Trophoblast cell (in vitro differentiated cells and primary cell): ENCODE measurements around the gene PPIL1.

Experiments
- DNase-seq, 2 donors: peaks; one replicate each; pipeline ENCODE4 v3.0.0-alpha.2; 2016
- H2AFZ ChIP-seq: 2 replicates; pipeline ENCODE4 v1.6.1; 2013; ENCODE audit warnings: low read length, moderate library complexity, mild to moderate bottlenecking; ENCODE audit not compliant: insufficient read depth, poor library complexity
- H2AK5ac ChIP-seq: 2 replicates; pipeline ENCODE4 v1.6.1; 2013; ENCODE audit warnings: mild to moderate bottlenecking, low read length
- H2BK120ac ChIP-seq: 2 replicates; pipeline ENCODE4 v1.6.1; 2013; ENCODE audit warnings: low read length, mild to moderate bottlenecking, moderate library complexity; ENCODE audit not compliant: insufficient read depth, poor library complexity
- H2BK12ac ChIP-seq: 2 replicates; pipeline ENCODE4 v1.6.1; 2013; ENCODE audit warnings: mild to moderate bottlenecking, low read length, moderate library complexity
- H2BK5ac ChIP-seq: 2 replicates; pipeline ENCODE4 v1.6.1; 2013; ENCODE audit warnings: low read length, low read depth, moderate library complexity, mild to moderate bottlenecking; ENCODE audit not compliant: poor library complexity
- H3K14ac ChIP-seq: 2 replicates; pipeline ENCODE4 v1.6.1; 2013; ENCODE audit warnings: mild to moderate bottlenecking, low read length
- H3K18ac ChIP-seq: 2 replicates; pipeline ENCODE4 v1.6.1; 2013; ENCODE audit warnings: mild to moderate bottlenecking, low read length
- H3K23ac ChIP-seq: 2 replicates; pipeline ENCODE4 v1.6.1; 2013; ENCODE audit warnings: low read length
- H3K27ac ChIP-seq: 2 replicates; pipeline ENCODE4 v1.5.1; 2013; ENCODE audit warnings: low read depth, mild to moderate bottlenecking, inconsistent platforms, low read length, moderate library complexity
- H3K27me3 ChIP-seq: 2 replicates; pipeline ENCODE4 v1.6.1; 2013; ENCODE audit warnings: inconsistent platforms, mild to moderate bottlenecking, low read length, moderate library complexity; ENCODE audit not compliant: insufficient read depth
- H3K36me3 ChIP-seq, 2 experiments: 1 replicate in 1 of 2; 2 replicates in 1 of 2; pipeline ENCODE4 v1.6.1; 2013; ENCODE audit warnings: low read length in 2 of 2, mild to moderate bottlenecking in 2 of 2, moderate library complexity in 1 of 2; ENCODE audit not compliant: insufficient read depth in 2 of 2, control insufficient read depth in 1 of 2
- H3K4ac ChIP-seq: 2 replicates; pipeline ENCODE4 v1.6.1; 2013; ENCODE audit warnings: low read depth, mild to moderate bottlenecking, low read length, moderate library complexity
- H3K4me1 ChIP-seq, 2 experiments: 1 replicate in 1 of 2; 2 replicates in 1 of 2; pipeline ENCODE4 v1.6.1; 2013; ENCODE audit warnings: low read length in 2 of 2, mild to moderate bottlenecking in 2 of 2, moderate library complexity in 1 of 2; ENCODE audit not compliant: insufficient read depth in 2 of 2, control insufficient read depth in 1 of 2
- H3K4me2 ChIP-seq: 2 replicates; pipeline ENCODE4 v1.6.1; 2013; ENCODE audit warnings: inconsistent platforms, mild to moderate bottlenecking, low read length, moderate library complexity
- H3K4me3 ChIP-seq: 2 replicates; pipeline ENCODE4 v1.5.1; 2013; ENCODE audit warnings: mild to moderate bottlenecking, low read depth, low read length, inconsistent platforms
- H3K79me1 ChIP-seq: one replicate; pipeline ENCODE4 v1.6.1; 2013; ENCODE audit warnings: low read length
- H3K79me2 ChIP-seq: 2 replicates; pipeline ENCODE4 v1.6.1; 2013; ENCODE audit warnings: low read length, mild to moderate bottlenecking; ENCODE audit not compliant: control insufficient read depth, insufficient read depth, poor library complexity
- H3K9ac ChIP-seq: 2 replicates; pipeline ENCODE4 v1.6.1; 2013; ENCODE audit warnings: mild to moderate bottlenecking, low read length
- H3K9me3 ChIP-seq: 2 replicates; pipeline ENCODE4 v1.6.1; 2013; ENCODE audit warnings: low read depth, mild to moderate bottlenecking, control low read depth, inconsistent platforms, low read length; ENCODE audit not compliant: insufficient read depth
- H4K12ac ChIP-seq: 2 replicates; pipeline ENCODE4 v1.6.1; 2013; ENCODE audit warnings: low read depth, mild to moderate bottlenecking, low read length, moderate library complexity
- H4K8ac ChIP-seq: 2 replicates; pipeline ENCODE4 v1.6.1; 2013; ENCODE audit warnings: low read depth, mild to moderate bottlenecking, low read length, moderate library complexity
- H4K91ac ChIP-seq: one replicate; pipeline ENCODE4 v1.6.1; 2013; ENCODE audit warnings: low read depth, mild to moderate bottlenecking, low read length, moderate library complexity
- WGBS: extraction: QIAGEN DNeasy Blood & Tissue Kit; methylation state at CpG from one replicate; pipeline ENCODE4 v1.1.7; 2013; ENCODE audit warnings: missing lambda C conversion rate; ENCODE audit not compliant: insufficient read length, insufficient coverage; ENCODE audit errors: extremely low coverage; 5-methylcytosine and 5-hydroxymethylcytosine counted together

The PPIL1 gene

DNA sequence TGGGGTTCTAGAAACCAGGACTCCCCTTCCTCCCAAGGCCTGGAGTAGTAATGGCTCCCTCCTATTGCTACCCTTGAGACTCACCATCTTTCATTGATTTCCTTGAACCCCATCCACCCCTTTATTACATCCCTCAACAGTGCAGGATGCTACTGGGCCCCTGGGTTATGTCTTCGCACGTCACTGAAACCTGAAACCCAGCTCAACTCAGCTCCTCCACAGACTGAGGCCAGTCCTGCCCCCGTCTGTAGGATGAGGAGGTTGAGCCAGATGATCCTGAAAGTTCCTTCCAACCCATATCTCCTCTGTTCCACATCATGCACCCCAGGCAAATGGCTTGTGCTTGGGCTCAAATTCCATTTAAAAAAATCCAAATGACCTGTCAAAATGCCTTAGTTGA is 56.8 kb downstream of the PPIL1 start:
- Histone ChIP-seq H3K14ac (no peak overlapping the region), H2BK120ac (no peak overlapping the region), H2AK5ac (no peak overlapping the region), H2BK5ac (no peak overlapping the region), H3K4me3 (no peak overlapping the region), H4K8ac (no peak overlapping the region), H3K79me2 (no peaks in the 10 kb centered on the region), H3K4me2 (no peak overlapping the region), H3K79me1 (peaks cover 9% of the 10 kb centered on the region), H3K18ac (no peak overlapping the region), H4K12ac (no peak overlapping the region), H3K23ac (no peak overlapping the region), H3K9me3 (peaks cover 2% of the 10 kb centered on the region), H3K4ac (no peak overlapping the region), H3K36me3 (no peaks in the 10 kb centered on the region), H3K9ac (no peak overlapping the region), H3K27ac (no peak overlapping the region), H2AFZ (no peak overlapping the region), H3K4me1 (peaks cover 25 to 32% of the 10 kb centered on the region in 2 experiments), H4K91ac (no peak overlapping the region), H3K27me3 (no peaks in the 10 kb centered on the region), H2BK12ac (no peak overlapping the region)
- no peak for DNase-seq
- no CpG with 5 or more reads among the region's 3 CpGs for WGBS

DNA sequence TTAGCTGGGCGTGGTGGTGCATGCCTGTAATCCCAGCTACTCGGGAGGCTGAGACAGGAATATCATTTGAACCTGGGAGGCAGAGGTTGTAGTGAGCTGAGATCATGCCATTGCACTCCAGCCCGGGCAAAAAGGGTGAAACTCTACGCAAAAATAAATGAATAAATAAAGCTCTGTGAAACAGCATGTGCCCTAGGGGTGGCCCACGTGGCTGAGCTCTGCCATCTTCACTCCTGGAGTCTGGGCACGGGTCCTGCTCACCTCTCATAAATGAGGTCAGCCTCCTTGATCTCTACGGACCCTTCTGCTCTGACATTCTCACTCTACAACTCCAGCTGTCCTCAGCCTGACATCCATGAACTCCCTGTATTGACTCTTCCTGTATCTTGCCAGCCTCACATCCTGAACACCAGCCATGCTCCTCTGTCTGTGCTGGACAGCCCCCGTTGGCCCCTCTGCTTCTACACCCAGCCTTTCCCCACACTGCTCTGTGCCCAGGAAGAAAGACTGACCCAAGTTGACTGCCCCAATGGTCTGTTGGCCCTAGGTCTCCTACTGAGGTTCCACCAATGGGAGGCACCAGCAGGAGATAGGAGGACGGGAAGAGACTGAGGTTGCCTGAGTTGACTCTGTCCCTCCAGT is 57.3 kb downstream of the PPIL1 start:
- no peak overlapping the region for H2AK5ac ChIP-seq
- H3K27me3 ChIP-seq: no peaks in the 10 kb centered on the region
- no peak overlapping the region for H4K91ac ChIP-seq
- H3K36me3 ChIP-seq: no peaks in the 10 kb centered on the region
- H3K9me3 ChIP-seq: peaks cover 2% of the 10 kb centered on the region
- WGBS: no CpG with 5 or more reads among the region's 9 CpGs
- H2BK12ac ChIP-seq: no peak overlapping the region
- no peak overlapping the region for H4K8ac ChIP-seq
- H2BK5ac ChIP-seq: no peak overlapping the region
- no peak overlapping the region for H4K12ac ChIP-seq
- no peak overlapping the region for H3K18ac ChIP-seq
- no peak overlapping the region for H2BK120ac ChIP-seq
- H3K4me3 ChIP-seq: no peak overlapping the region
- no peak overlapping the region for H3K4me2 ChIP-seq
- no peak overlapping the region for H3K23ac ChIP-seq
- H3K14ac ChIP-seq: no peak overlapping the region
- H3K79me1 ChIP-seq: peaks cover 8% of the 10 kb centered on the region
- no peaks in the 10 kb centered on the region for H3K79me2 ChIP-seq
- peaks cover 19 to 26% of the 10 kb centered on the region in 2 experiments for H3K4me1 ChIP-seq
- no peak overlapping the region for H2AFZ ChIP-seq
- H3K9ac ChIP-seq: no peak overlapping the region
- no peak overlapping the region for H3K27ac ChIP-seq
- DNase-seq: no peak
- no peak overlapping the region for H3K4ac ChIP-seq

DNA sequence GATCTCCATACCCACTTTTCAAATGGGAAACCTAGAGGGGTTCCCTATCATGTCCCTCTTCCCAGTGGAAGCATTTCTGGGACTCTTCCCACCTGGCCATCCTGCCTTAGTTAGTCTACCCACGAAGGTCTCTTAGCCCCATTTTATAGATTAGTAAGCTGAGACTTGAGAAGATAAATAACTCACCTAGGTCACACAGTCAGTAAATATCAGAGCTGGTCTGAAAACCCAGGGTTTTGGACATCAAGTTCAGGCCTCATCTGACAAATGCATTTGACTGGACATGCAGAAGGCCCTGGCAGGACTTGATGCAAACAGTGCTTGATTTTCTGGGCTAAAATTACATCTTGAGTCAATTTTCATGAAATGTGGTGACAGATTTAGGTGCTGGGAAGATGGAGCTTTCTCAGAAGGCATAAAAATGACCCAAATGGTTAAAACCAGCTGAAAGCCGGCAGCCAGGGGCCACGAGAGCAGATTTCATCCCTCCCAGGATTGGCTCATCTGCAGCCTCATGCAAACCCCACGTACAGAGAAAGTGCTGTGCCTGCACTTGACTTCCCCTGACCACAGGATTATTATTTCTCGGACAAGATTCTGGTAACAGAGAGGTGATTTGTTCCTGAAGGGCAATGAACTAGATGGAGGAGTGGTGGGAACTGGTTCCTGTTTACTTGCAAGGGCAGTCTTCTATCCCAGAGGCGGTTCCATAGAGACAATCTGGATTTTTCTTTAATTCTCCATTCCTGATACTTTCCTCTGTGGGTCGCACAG is 58.5 kb downstream of the PPIL1 start:
- Histone ChIP-seq H2AK5ac (no peak overlapping the region), H3K9me3 (no peaks in the 10 kb centered on the region), H3K4me3 (no peak overlapping the region), H3K27me3 (no peaks in the 10 kb centered on the region), H3K79me1 (peaks cover under 1% of the 10 kb centered on the region), H3K14ac (no peak overlapping the region), H3K4me2 (no peak overlapping the region), H3K4ac (no peak overlapping the region), H3K27ac (no peak overlapping the region), H4K8ac (no peak overlapping the region), H4K91ac (no peak overlapping the region), H3K79me2 (no peaks in the 10 kb centered on the region), H3K9ac (no peak overlapping the region), H4K12ac (no peak overlapping the region), H3K4me1 (peaks cover 8 to 15% of the 10 kb centered on the region in 2 experiments), H2BK5ac (no peak overlapping the region), H2BK12ac (no peak overlapping the region), H3K18ac (no peak overlapping the region), H3K36me3 (no peaks in the 10 kb centered on the region), H2BK120ac (no peak overlapping the region), H2AFZ (no peak overlapping the region), H3K23ac (no peak overlapping the region)
- DNase-seq: no peak
- no CpG with 5 or more reads among the region's 7 CpGs for WGBS

GRCh38 chr6:36814249-36814648 is 60.4 kb downstream of the PPIL1 start:
- Histone ChIP-seq H3K36me3 (no peaks in the 10 kb centered on the region), H3K79me1 (no peaks in the 10 kb centered on the region), H2AFZ (no peak overlapping the region), H4K8ac (no peak overlapping the region), H3K4me1 (no peaks in the 10 kb centered on the region), H2AK5ac (no peak overlapping the region), H3K4me3 (no peak overlapping the region), H3K4ac (no peak overlapping the region), H3K23ac (no peak overlapping the region), H3K18ac (no peak overlapping the region), H3K4me2 (no peak overlapping the region), H3K9me3 (no peaks in the 10 kb centered on the region), H3K14ac (no peak overlapping the region), H2BK12ac (no peak overlapping the region), H3K27me3 (no peaks in the 10 kb centered on the region), H3K27ac (no peak overlapping the region), H2BK5ac (no peak overlapping the region), H3K79me2 (no peaks in the 10 kb centered on the region), H4K12ac (no peak overlapping the region), H3K9ac (no peak overlapping the region), H4K91ac (no peak overlapping the region), H2BK120ac (no peak overlapping the region)
- no peak for DNase-seq
- WGBS: no CpG with 5 or more reads among the region's 7 CpGs
